ENCODE results near the gene CPEB3. TPM values are rescaled to one million over a fixed set of nuclear protein-coding genes. Genes with fewer than 3 reads are reported as not detected.

The CPEB3 gene
- total and polyA plus RNA-seq, 2 donors (not counting 3 experiments of a cell fraction or from before 2014, with no cell fraction given): 0.80 to 2.2 TPM

DNA sequence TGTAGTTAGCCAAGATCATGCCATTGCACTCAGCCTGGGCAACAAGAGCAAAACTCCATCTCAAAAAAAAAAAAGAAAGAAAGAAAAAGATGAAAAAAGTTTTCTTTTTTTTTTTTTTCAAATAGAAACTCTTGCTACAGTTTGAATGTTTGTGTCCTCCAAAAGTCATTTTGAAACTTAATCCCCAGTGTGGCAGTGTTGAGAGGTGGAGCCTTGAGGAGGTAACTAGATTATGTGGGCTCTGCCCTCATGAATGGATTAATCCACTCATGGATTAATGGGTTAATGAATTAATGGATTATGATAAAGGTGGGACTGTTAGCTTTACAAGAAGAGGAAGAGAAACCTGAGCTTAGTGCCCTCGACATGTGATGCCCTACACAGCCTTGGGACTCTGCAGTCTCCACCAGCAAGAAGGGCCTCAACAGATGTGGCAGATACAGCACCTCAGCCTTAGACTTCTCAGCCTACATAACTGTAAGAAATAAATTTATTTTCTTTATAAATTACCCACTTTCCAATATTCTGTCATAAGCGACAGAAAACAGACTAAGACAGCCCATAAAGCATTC, 25.1 kb downstream of the CPEB3 start:
- H4K20me1 ChIP-seq (replicated peaks; ENCODE audit: control insufficient read depth, extremely low read depth, insufficient read depth, low read length): no peaks in the 10 kb centered on the region
- BruUV-seq (replicated peaks): no TSS peak
- H3K9ac ChIP-seq (replicated peaks; ENCODE audit: extremely low read depth, insufficient read depth, low read length): no peak overlapping the region
- no peak overlapping the region for H2AFZ ChIP-seq (ENCODE audit: low read depth, low read length)
- H3K27me3 ChIP-seq (ENCODE audit: control insufficient read depth in 2 of 2, insufficient read depth in 2 of 2, low read length in 2 of 2): no peaks in the 10 kb centered on the region
- dilution Hi-C loops (cut with MboI; ENCODE audit: extremely low pct_ligation_motif_present, low sequenced_read_pairs): no loop called here
- H3K9me1 ChIP-seq (replicated peaks; ENCODE audit: control insufficient read depth, extremely low read depth, insufficient read depth, low read length): no peaks in the 10 kb centered on the region
- H3K4me1 ChIP-seq (ENCODE audit: control insufficient read depth, extremely low read depth, insufficient read depth, low read length): no peaks in the 10 kb centered on the region
- no peak for FAIRE-seq
- H3K9me3 ChIP-seq (replicated peaks; ENCODE audit: control insufficient read depth, insufficient read depth, low read length): no peaks in the 10 kb centered on the region
- no peak overlapping the region for H3K27ac ChIP-seq (ENCODE audit: insufficient read depth, low read depth, low read length)
- intact Hi-C loops (cut with micrococcal nuclease): no loop called here
- no peaks in the 10 kb centered on the region for H3K36me3 ChIP-seq (ENCODE audit: control insufficient read depth in 2 of 2, extremely low read depth in 1 of 2, insufficient read depth in 2 of 2, low read length in 2 of 2)
- CTCF ChIA-PET: interaction anchor here (2.8 kb wide), 1 partner anchor 11 kb away, joined by 12 read pairs; no protein-coding TSS in a partner anchor
- no peak for DNase-seq (ENCODE audit: low read depth, low spot score)
- no peak overlapping the region for H3K4me2 ChIP-seq (ENCODE audit: insufficient read depth, low read length)
- H3K79me2 ChIP-seq (ENCODE audit: control insufficient read depth, insufficient read depth, low read length): no peaks in the 10 kb centered on the region
- POLR2A ChIA-PET: no interaction called here
- no peak overlapping the region for H3K4me3 ChIP-seq (replicated peaks in 1 of 3; ENCODE audit: insufficient read depth in 1 of 3, low read depth in 1 of 3, low read length in 3 of 3)
- TF ChIP-seq JUN (IDR thresholded peaks at IDR 0.05; ENCODE audit: borderline replicate concordance, insufficient read depth, insufficient read length, low read depth) (no peak), EZH2 (IDR thresholded peaks at IDR 0.05; ENCODE audit: borderline replicate concordance, low read depth, low read length, severe bottlenecking) (no peak), GATA2 (IDR thresholded peaks at IDR 0.05; ENCODE audit: insufficient read depth, insufficient read length, low read depth, low read length) (no peak), FOS (IDR thresholded peaks at IDR 0.05; ENCODE audit: borderline replicate concordance, insufficient read depth, low read length) (no peak), POLR2AphosphoS5 (IDR thresholded peaks at IDR 0.05; ENCODE audit: insufficient read depth, low read depth, low read length) (no peak)

DNA sequence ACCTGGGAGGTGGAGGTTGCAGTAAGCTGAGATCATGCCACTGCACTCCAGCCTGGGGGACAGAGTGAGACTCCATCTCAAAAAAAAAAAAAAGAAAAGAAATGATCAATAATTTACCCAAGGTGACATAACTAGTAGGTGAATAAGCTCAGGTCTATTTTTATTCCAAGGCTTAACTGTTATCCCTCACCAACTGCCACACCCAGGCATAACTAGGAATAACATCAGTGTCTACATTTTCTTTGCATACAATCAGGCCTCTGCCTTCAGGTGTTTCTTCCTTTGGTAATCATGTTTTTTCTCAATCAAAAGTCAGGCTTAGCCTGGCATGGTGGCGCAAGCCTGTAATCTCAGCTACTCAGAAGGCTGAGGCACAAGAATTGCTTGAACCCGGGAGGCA, 26.6 kb downstream of the CPEB3 start:
- no peaks in the 10 kb centered on the region for H3K9me1 ChIP-seq (replicated peaks; ENCODE audit: control insufficient read depth, extremely low read depth, insufficient read depth, low read length)
- POLR2A ChIA-PET: interaction anchor here (0.6 kb wide), 1 partner anchor 517 kb away, joined by 7 read pairs; no protein-coding TSS in a partner anchor
- DNase-seq (ENCODE audit: low read depth, low spot score): no peak
- no peak overlapping the region for H3K27ac ChIP-seq (ENCODE audit: insufficient read depth, low read depth, low read length)
- H3K36me3 ChIP-seq (ENCODE audit: control insufficient read depth in 2 of 2, extremely low read depth in 1 of 2, insufficient read depth in 2 of 2, low read length in 2 of 2): no peaks in the 10 kb centered on the region
- dilution Hi-C loops (cut with MboI; ENCODE audit: extremely low pct_ligation_motif_present, low sequenced_read_pairs) (no loop called here), intact Hi-C loops (cut with micrococcal nuclease) (no loop called here)
- H3K4me3 ChIP-seq (replicated peaks in 1 of 3; ENCODE audit: insufficient read depth in 1 of 3, low read depth in 1 of 3, low read length in 3 of 3): no peak overlapping the region
- no TSS peak for BruUV-seq (replicated peaks)
- CTCF ChIA-PET: interaction anchor here (0.6 to 2.8 kb wide), 2 partner anchors 10 to 49 kb away, joined by 3 to 12 read pairs; no protein-coding TSS in a partner anchor
- H4K20me1 ChIP-seq (replicated peaks; ENCODE audit: control insufficient read depth, extremely low read depth, insufficient read depth, low read length): no peaks in the 10 kb centered on the region
- H2AFZ ChIP-seq (ENCODE audit: low read depth, low read length): no peak overlapping the region
- H3K79me2 ChIP-seq (ENCODE audit: control insufficient read depth, insufficient read depth, low read length): no peaks in the 10 kb centered on the region
- TF ChIP-seq FOS (IDR thresholded peaks at IDR 0.05; ENCODE audit: borderline replicate concordance, insufficient read depth, low read length) (no peak), MYC (IDR thresholded peaks at IDR 0.05; ENCODE audit: low read depth, low read length) (no peak), EZH2 (IDR thresholded peaks at IDR 0.05; ENCODE audit: borderline replicate concordance, low read depth, low read length, severe bottlenecking) (no peak)
- TF ChIP-seq, protein P1, sequence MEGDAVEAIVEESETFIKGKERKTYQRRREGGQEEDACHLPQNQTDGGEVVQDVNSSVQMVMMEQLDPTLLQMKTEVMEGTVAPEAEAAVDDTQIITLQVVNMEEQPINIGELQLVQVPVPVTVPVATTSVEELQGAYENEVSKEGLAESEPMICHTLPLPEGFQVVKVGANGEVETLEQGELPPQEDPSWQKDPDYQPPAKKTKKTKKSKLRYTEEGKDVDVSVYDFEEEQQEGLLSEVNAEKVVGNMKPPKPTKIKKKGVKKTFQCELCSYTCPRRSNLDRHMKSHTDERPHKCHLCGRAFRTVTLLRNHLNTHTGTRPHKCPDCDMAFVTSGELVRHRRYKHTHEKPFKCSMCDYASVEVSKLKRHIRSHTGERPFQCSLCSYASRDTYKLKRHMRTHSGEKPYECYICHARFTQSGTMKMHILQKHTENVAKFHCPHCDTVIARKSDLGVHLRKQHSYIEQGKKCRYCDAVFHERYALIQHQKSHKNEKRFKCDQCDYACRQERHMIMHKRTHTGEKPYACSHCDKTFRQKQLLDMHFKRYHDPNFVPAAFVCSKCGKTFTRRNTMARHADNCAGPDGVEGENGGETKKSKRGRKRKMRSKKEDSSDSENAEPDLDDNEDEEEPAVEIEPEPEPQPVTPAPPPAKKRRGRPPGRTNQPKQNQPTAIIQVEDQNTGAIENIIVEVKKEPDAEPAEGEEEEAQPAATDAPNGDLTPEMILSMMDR (IDR thresholded peaks at IDR 0.05; ENCODE audit: extremely low read depth in 1 of 2, insufficient read depth in 1 of 2, low read depth in 1 of 2, low read length in 2 of 2): no peak
- TF ChIP-seq, protein P2, sequence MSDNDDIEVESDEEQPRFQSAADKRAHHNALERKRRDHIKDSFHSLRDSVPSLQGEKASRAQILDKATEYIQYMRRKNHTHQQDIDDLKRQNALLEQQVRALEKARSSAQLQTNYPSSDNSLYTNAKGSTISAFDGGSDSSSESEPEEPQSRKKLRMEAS (IDR thresholded peaks at IDR 0.05; ENCODE audit: insufficient read depth, insufficient read length): no peak
- no peaks in the 10 kb centered on the region for H3K4me1 ChIP-seq (ENCODE audit: control insufficient read depth, extremely low read depth, insufficient read depth, low read length)
- H3K27me3 ChIP-seq (ENCODE audit: control insufficient read depth in 2 of 2, insufficient read depth in 2 of 2, low read length in 2 of 2): no peaks in the 10 kb centered on the region
- no peaks in the 10 kb centered on the region for H3K9me3 ChIP-seq (replicated peaks; ENCODE audit: control insufficient read depth, insufficient read depth, low read length)
- no peak for FAIRE-seq
- no peak overlapping the region for H3K4me2 ChIP-seq (ENCODE audit: insufficient read depth, low read length)
- no peak overlapping the region for H3K9ac ChIP-seq (replicated peaks; ENCODE audit: extremely low read depth, insufficient read depth, low read length)

Data from endothelial cell of umbilical vein (primary cell).